Neuron (in vitro differentiated cells): Measurements from ENCODE around the gene DNAH11.
A peak's percentile ranks its signal among the peaks of the same experiment; 100 is the strongest.

ENCODE experiments used
- H2AFZ ChIP-seq: one replicate; pipeline ENCODE4 v1.6.1; 2013; ENCODE audit warnings: low read depth, mild to moderate bottlenecking, inconsistent platforms, low read length, moderate library complexity
- H3K27me3 ChIP-seq: one replicate; pipeline ENCODE4 v1.6.1; 2013; ENCODE audit warnings: low read length; ENCODE audit not compliant: insufficient read depth
- H3K36me3 ChIP-seq: one replicate; pipeline ENCODE4 v1.6.1; 2013; ENCODE audit warnings: low read length; ENCODE audit not compliant: insufficient read depth
- H3K4me1 ChIP-seq: one replicate; pipeline ENCODE4 v1.6.1; 2013; ENCODE audit warnings: low read length; ENCODE audit not compliant: insufficient read depth
- H3K4me3 ChIP-seq: 2 replicates; pipeline ENCODE4 v1.5.1; 2013; ENCODE audit warnings: mild to moderate bottlenecking, low read length, moderate library complexity
- H3K9me3 ChIP-seq: one replicate; pipeline ENCODE4 v1.6.1; 2013; ENCODE audit warnings: low read length

Gene DNAH11

GRCh38 chr7:21946222-21946709, 403.4 kb downstream of the DNAH11 start:
- Histone ChIP-seq H3K4me3 (peak overlapping the region; percentile 86), H3K36me3 (no peaks in the 10 kb centered on the region), H2AFZ (peak overlapping the region; percentile 97), H3K27me3 (peaks cover 13% of the 10 kb centered on the region), H3K9me3 (no peaks in the 10 kb centered on the region), H3K4me1 (peaks cover 25% of the 10 kb centered on the region)

- no peak overlapping the region for H2AFZ ChIP-seq
Measured at GRCh38 chr7:21947056-21947455, 404.2 kb downstream of the DNAH11 start.

GRCh38 chr7:21947946-21948345, 405.1 kb downstream of the DNAH11 start:
- no peak overlapping the region for H3K4me3 ChIP-seq
- no peaks in the 10 kb centered on the region for H3K9me3 ChIP-seq
- H2AFZ ChIP-seq, result no peak overlapping the region
- H3K27me3 ChIP-seq, result peaks cover 13% of the 10 kb centered on the region
- H3K36me3 ChIP-seq, result no peaks in the 10 kb centered on the region
- H3K4me1 ChIP-seq, result peaks cover 21% of the 10 kb centered on the region

More at GRCh38 chr7:21947056-21947455, 404.2 kb downstream of the DNAH11 start:
- H3K9me3 ChIP-seq, result no peaks in the 10 kb centered on the region
- no peaks in the 10 kb centered on the region for H3K36me3 ChIP-seq
- peaks cover 25% of the 10 kb centered on the region for H3K4me1 ChIP-seq
- H3K4me3 ChIP-seq, result no peak overlapping the region
- H3K27me3 ChIP-seq, result peaks cover 13% of the 10 kb centered on the region

GRCh38 chr7:21948364-21948763, 405.5 kb downstream of the DNAH11 start:
- Histone ChIP-seq H3K9me3 (no peaks in the 10 kb centered on the region), H3K36me3 (no peaks in the 10 kb centered on the region), H3K4me1 (peaks cover 17% of the 10 kb centered on the region), H3K27me3 (peaks cover 13% of the 10 kb centered on the region), H2AFZ (no peak overlapping the region), H3K4me3 (no peak overlapping the region)

- H2AFZ ChIP-seq, result no peak overlapping the region
- peaks cover 16% of the 10 kb centered on the region for H3K4me1 ChIP-seq
- H3K9me3 ChIP-seq, result no peaks in the 10 kb centered on the region
- no peak overlapping the region for H3K4me3 ChIP-seq
- peaks cover 13% of the 10 kb centered on the region for H3K27me3 ChIP-seq
- no peaks in the 10 kb centered on the region for H3K36me3 ChIP-seq
Measured at GRCh38 chr7:21948887-21949540, 406.2 kb downstream of the DNAH11 start.
